ENCODE measurements around the gene RNF151.

Gene RNF151

DNA sequence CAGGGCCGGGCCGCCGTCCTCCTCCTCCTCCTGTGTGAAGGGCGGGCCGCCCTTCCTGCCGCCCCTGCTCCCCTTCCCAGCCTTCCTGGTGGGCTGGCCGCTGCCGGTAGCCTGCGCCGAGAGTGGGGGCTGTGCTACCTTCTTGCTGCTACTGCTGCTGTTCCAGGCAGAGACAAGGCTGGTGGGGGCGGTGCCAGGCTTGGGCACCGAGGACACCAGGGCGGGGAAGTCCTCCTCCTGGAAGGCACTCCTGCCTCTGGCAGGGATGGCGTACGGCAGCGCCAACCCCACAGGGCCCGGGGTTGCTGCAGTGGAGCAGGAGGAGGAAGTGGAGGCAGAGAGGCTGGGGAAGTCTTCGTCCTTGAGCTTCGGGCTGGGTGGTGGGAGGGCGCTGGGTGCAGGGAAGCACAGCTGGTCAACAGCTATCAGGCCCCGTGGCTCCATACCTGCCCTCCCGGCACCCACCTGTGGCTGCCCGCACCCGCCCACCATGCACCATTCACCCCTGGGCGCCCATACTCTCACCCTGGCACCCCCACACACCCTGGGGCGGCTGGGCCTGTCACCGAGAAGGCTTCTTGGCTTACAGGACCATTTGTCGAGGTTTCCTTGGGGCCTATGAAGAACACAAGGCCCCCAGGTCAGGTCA, 33.3 kb downstream of the RNF151 start:
- no peak overlapping the region for H2AFZ ChIP-seq (ENCODE audit: low read length)
- H3K36me3 ChIP-seq (replicated peaks; ENCODE audit: insufficient read depth, low read length) = no peaks in the 10 kb centered on the region
- H3K27me3 ChIP-seq (replicated peaks; ENCODE audit: insufficient read depth, low read length) = no peaks in the 10 kb centered on the region
- H3K4me2 ChIP-seq (ENCODE audit: low read depth, low read length) = no peak overlapping the region
- H3K79me2 ChIP-seq (ENCODE audit: low read length) = peaks cover 22% of the 10 kb centered on the region
- no peaks in the 10 kb centered on the region for H3K9me3 ChIP-seq (replicated peaks; ENCODE audit: insufficient read depth, low read length)
- H3K4me3 ChIP-seq (ENCODE audit: low read length) = no peak overlapping the region
- no peaks in the 10 kb centered on the region for H3F3A ChIP-seq (ENCODE audit: insufficient read depth, low read length)
- no peak overlapping the region for H3K9ac ChIP-seq (ENCODE audit: low read length)
- no peak for DNase-seq
- TF ChIP-seq EZH2phosphoT487 (IDR thresholded peaks at IDR 0.05; ENCODE audit: low read length) (no peak), EZH2 (optimal IDR thresholded peaks at IDR 0.05; ENCODE audit: low read depth, low read length) (no peak)
- TF ChIP-seq, protein P1, sequence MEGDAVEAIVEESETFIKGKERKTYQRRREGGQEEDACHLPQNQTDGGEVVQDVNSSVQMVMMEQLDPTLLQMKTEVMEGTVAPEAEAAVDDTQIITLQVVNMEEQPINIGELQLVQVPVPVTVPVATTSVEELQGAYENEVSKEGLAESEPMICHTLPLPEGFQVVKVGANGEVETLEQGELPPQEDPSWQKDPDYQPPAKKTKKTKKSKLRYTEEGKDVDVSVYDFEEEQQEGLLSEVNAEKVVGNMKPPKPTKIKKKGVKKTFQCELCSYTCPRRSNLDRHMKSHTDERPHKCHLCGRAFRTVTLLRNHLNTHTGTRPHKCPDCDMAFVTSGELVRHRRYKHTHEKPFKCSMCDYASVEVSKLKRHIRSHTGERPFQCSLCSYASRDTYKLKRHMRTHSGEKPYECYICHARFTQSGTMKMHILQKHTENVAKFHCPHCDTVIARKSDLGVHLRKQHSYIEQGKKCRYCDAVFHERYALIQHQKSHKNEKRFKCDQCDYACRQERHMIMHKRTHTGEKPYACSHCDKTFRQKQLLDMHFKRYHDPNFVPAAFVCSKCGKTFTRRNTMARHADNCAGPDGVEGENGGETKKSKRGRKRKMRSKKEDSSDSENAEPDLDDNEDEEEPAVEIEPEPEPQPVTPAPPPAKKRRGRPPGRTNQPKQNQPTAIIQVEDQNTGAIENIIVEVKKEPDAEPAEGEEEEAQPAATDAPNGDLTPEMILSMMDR (IDR thresholded peaks at IDR 0.05; ENCODE audit: low read length) = no peak
- H4K20me1 ChIP-seq (ENCODE audit: insufficient read depth, low read length) = no peaks in the 10 kb centered on the region
- no peak overlapping the region for H3K27ac ChIP-seq (ENCODE audit: low read length)
- no peaks in the 10 kb centered on the region for H3K4me1 ChIP-seq (ENCODE audit: low read length)
- no peaks in the 10 kb centered on the region for H3K9me2 ChIP-seq (replicated peaks; ENCODE audit: insufficient read depth, low read length)

DNA sequence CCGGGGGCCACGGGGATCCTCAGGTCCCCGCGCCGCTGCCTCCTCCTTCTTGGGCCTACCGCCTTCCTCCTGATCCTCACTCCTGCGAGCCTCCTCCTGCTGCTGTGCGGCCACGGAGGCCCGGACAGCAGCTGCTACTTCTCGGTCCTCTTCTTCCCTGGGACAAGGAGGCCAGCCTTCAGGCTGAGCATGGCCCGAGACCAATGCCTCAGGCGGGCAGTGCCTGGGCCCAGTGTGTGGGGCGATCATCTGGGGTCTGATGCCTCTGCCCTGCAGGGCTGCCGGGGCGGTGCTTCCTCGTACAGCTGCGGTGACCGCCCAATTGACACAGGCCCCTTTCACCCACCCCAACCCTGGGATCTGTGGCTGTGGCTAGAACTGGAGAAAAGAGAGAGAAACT, 34.4 kb downstream of the RNF151 start:
- no peak overlapping the region for H3K27ac ChIP-seq (ENCODE audit: low read length)
- no peak overlapping the region for H3K4me2 ChIP-seq (ENCODE audit: low read depth, low read length)
- no peaks in the 10 kb centered on the region for H3K9me2 ChIP-seq (replicated peaks; ENCODE audit: insufficient read depth, low read length)
- no peaks in the 10 kb centered on the region for H3K36me3 ChIP-seq (replicated peaks; ENCODE audit: insufficient read depth, low read length)
- no peak for DNase-seq
- no peaks in the 10 kb centered on the region for H3F3A ChIP-seq (ENCODE audit: insufficient read depth, low read length)
- H3K4me1 ChIP-seq (ENCODE audit: low read length) = no peaks in the 10 kb centered on the region
- no peaks in the 10 kb centered on the region for H3K27me3 ChIP-seq (replicated peaks; ENCODE audit: insufficient read depth, low read length)
- no peak overlapping the region for H3K4me3 ChIP-seq (ENCODE audit: low read length)
- H4K20me1 ChIP-seq (ENCODE audit: insufficient read depth, low read length) = no peaks in the 10 kb centered on the region; the same call in 1 of the 2 replicates
- H3K9me3 ChIP-seq (replicated peaks; ENCODE audit: insufficient read depth, low read length) = no peaks in the 10 kb centered on the region
- no peak overlapping the region for H2AFZ ChIP-seq (ENCODE audit: low read length)
- no peak overlapping the region for H3K9ac ChIP-seq (ENCODE audit: low read length)
- TF ChIP-seq EZH2 (optimal IDR thresholded peaks at IDR 0.05; ENCODE audit: low read depth, low read length) (no peak), EZH2phosphoT487 (IDR thresholded peaks at IDR 0.05; ENCODE audit: low read length) (no peak)
- TF ChIP-seq, protein P1 (IDR thresholded peaks at IDR 0.05; ENCODE audit: low read length) = no peak
- peaks cover 33% of the 10 kb centered on the region for H3K79me2 ChIP-seq (ENCODE audit: low read length)

DNA sequence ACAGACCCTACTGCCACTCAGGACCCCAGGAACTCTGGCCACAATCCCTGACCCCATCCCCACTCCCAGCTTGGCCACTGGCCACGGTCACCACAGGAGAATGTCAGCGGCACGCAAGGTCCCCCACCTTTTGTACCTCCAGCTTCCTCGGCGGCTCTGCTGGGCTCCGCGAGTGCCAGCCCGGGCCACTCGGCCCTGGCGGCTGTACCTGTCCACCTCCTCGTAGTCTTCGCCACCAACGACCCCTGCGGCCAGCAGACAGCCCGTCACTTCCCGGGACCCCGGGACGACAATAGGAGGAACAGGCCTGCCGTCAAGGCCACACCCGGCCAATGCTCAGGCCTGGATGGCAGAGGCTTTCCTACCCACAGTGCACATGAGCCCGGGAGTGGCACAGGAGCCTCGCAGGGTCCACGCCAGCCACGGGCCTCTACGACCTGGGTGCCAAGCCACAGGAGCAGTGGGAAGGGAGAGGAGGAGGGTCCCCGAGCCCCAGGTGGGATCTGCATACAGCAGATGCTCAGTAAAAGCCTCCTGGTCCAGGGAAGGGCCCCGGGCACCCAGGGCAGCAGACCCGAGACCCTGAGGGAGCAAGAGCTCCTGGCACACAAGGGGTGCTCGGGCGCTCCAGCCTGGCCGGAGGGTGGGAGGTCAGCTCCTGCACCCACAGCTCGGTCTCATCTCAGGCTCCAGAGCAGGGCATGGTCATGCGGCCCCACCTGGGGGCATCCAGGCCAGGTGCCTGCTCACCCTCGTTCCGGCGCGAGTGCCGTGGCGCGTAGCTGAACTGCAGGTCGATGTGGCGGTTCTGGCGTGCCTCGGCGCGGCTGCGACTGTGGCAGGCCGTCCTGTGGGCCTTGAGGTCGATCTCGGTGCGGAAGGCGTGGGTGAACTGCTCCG, 35.0 kb downstream of the RNF151 start:
- H3K36me3 ChIP-seq (replicated peaks; ENCODE audit: insufficient read depth, low read length) = no peaks in the 10 kb centered on the region
- no peak overlapping the region for H3K4me3 ChIP-seq (ENCODE audit: low read length)
- DNase-seq = no peak
- H3K79me2 ChIP-seq (ENCODE audit: low read length) = peaks cover 40% of the 10 kb centered on the region
- no peak overlapping the region for H3K4me2 ChIP-seq (ENCODE audit: low read depth, low read length)
- TF ChIP-seq EZH2phosphoT487 (IDR thresholded peaks at IDR 0.05; ENCODE audit: low read length) = no peak
- TF ChIP-seq EZH2 (optimal IDR thresholded peaks at IDR 0.05; ENCODE audit: low read depth, low read length) = no peak
- TF ChIP-seq, protein P1 (IDR thresholded peaks at IDR 0.05; ENCODE audit: low read length) = no peak
- H3K9me3 ChIP-seq (replicated peaks; ENCODE audit: insufficient read depth, low read length) = no peaks in the 10 kb centered on the region
- H2AFZ ChIP-seq (ENCODE audit: low read length) = no peak overlapping the region
- H3F3A ChIP-seq (ENCODE audit: insufficient read depth, low read length) = no peaks in the 10 kb centered on the region
- H3K27ac ChIP-seq (ENCODE audit: low read length) = no peak overlapping the region
- no peaks in the 10 kb centered on the region; the same call in 1 of the 2 replicates for H4K20me1 ChIP-seq (ENCODE audit: insufficient read depth, low read length)
- H3K27me3 ChIP-seq (replicated peaks; ENCODE audit: insufficient read depth, low read length) = no peaks in the 10 kb centered on the region
- H3K9me2 ChIP-seq (replicated peaks; ENCODE audit: insufficient read depth, low read length) = no peaks in the 10 kb centered on the region
- no peak overlapping the region for H3K9ac ChIP-seq (ENCODE audit: low read length)
- no peaks in the 10 kb centered on the region for H3K4me1 ChIP-seq (ENCODE audit: low read length)

All from MM.1S (cell line).